ENCODE results near the gene GAPDH. TPM values are rescaled to one million over a fixed set of nuclear protein-coding genes. Genes with fewer than 3 reads are reported as not detected.

The GAPDH gene
- polyA plus RNA-seq, 1 experiment = 9,160 TPM

GRCh38 chr12:6560501-6561205 lies 26.3 kb downstream of the GAPDH start:
- CTCF ChIA-PET = interaction anchor here (1.0 kb wide), 1 partner anchor 9 kb away, joined by 3 read pairs; no protein-coding TSS in a partner anchor

DNA sequence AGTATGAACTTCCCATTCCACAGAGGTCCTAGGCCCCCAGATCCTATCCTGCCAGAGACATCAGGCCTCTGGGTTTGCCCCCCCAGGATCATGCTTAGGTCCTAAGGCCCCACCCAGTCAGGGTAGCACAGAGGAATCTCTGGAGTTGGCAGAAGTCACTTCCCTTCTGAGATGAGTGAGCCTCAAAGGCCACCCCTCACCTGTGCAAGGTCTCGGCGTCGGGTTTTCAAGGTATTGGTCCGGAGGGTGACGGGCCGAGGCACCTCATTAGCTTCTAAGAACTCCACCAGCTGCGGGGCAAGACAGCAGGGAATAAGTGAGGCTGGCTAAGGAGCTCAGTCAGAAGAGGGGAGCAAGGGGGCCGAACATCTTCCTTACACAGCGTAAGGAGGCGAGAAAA lies 28.6 kb downstream of the GAPDH start:
- Histone ChIP-seq H3K27ac (ENCODE audit: low read depth, low read length) (no peak overlapping the region), H3K27me3 (ENCODE audit: control insufficient read depth, insufficient read depth, low read length) (no peaks in the 10 kb centered on the region), H3K9me3 (ENCODE audit: control insufficient read depth, insufficient read depth, low read length) (no peaks in the 10 kb centered on the region; the same call in 1 of the 2 replicates), H3K4me3 (ENCODE audit: low read depth, low read length) (no peak overlapping the region)
- ChIA-PET POLR2A (no interaction called here), CTCF (interaction anchor here (0.6 to 2.8 kb wide), 8 partner anchors 9 to 223 kb away, joined by 3 to 16 read pairs (median 4); no protein-coding TSS in a partner anchor)
- TF ChIP-seq CTCF (IDR thresholded peaks at IDR 0.05; ENCODE audit: low read depth, low read length) = no peak
- no peak for DNase-seq (ENCODE audit: low read depth, low spot score)

More at GRCh38 chr12:6560501-6561205, 26.3 kb downstream of the GAPDH start:
- H3K9me3 ChIP-seq (ENCODE audit: control insufficient read depth, insufficient read depth, low read length) = no peaks in the 10 kb centered on the region
- no peak overlapping the region for H3K27ac ChIP-seq (ENCODE audit: low read depth, low read length)
- POLR2A ChIA-PET = no interaction called here
- TF ChIP-seq CTCF (IDR thresholded peaks at IDR 0.05; ENCODE audit: low read depth, low read length) = no peak
- H3K4me3 ChIP-seq (ENCODE audit: low read depth, low read length) = no peak overlapping the region
- H3K27me3 ChIP-seq (ENCODE audit: control insufficient read depth, insufficient read depth, low read length) = no peaks in the 10 kb centered on the region
- no peak for DNase-seq (ENCODE audit: low read depth, low spot score)

DNA sequence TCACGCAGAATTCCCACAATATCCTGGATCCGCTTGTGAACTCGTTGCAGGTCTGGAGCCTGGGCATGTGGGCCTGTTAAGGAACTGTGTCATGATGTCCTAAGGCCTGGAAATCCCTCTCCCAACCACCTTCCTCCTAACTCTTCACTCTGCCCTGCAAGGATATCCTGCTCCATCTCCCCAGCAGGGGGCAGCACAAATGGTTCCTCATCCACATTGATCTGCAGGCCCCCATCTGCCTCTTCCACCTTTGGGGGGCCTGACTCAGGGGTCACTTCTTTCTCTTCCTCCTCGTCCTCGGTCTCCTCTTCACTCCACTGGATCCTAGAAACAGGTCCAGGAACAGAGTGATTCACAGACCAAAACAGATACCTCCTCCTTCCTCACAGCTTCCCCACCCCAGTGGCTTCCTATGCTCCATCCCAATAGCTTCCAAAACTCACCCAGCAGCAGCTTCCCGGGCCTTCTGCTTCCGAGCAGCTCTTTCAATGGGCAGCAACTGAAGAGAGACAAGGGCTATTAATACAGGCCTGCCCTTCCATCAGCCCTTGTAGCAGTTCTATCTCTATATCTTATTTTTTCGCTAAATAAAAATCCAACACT lies 29.2 kb downstream of the GAPDH start:
- peak; percentile 77 for TF ChIP-seq CTCF (IDR thresholded peaks at IDR 0.05; ENCODE audit: low read depth, low read length)
- ChIA-PET POLR2A (no interaction called here), CTCF (interaction anchor here (0.8 to 2.8 kb wide), 9 partner anchors 9 to 189 kb away, joined by 3 to 16 read pairs (median 4); partner anchors contain the start of gene MLF2)

DNA sequence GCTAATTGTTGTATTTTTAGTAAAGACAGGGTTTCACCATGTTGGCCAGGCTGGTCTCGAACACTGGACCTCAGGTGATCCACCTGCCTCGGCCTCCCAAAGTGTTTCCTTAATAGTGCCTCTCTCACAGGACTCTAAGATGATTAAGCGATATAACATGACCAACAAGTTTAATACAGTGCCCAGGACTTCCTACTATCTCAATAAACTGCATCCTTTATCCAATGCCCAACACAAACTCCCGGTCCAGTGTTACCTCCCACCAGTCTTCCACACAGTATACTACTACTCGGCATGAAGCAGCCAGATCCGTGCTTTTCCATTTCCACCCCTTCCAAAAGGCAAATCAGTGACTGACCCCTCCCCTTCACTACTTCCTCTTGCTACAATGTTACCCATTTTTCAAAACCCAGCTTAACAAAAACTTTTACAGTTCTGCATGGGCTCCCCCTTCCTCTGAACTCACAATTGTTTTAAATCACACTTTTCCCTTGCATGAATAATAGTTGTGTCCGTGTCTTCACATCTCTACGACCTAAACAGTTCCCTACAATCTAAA lies 32.9 kb downstream of the GAPDH start:
- TF ChIP-seq CTCF (IDR thresholded peaks at IDR 0.05; ENCODE audit: low read depth, low read length) = no peak
- ChIA-PET POLR2A (no interaction called here), CTCF (interaction anchor here (0.6 to 1.4 kb wide), 4 partner anchors 9 to 117 kb away, joined by 3 to 8 read pairs (median 3); no protein-coding TSS in a partner anchor)
- no peak for DNase-seq (ENCODE audit: low read depth, low spot score)
- no peaks in the 10 kb centered on the region for H3K27me3 ChIP-seq (ENCODE audit: control insufficient read depth, insufficient read depth, low read length)
- H3K9me3 ChIP-seq (ENCODE audit: control insufficient read depth, insufficient read depth, low read length) = no peaks in the 10 kb centered on the region; the same call in 1 of the 2 replicates
- H3K27ac ChIP-seq (ENCODE audit: low read depth, low read length) = no peak overlapping the region
- peak overlapping the region; percentile 97 for H3K4me3 ChIP-seq (ENCODE audit: low read depth, low read length)

More for the DNA sequence above, 29.2 kb downstream of the GAPDH start:
- DNase-seq (ENCODE audit: low read depth, low spot score) = no peak
- no peak overlapping the region for H3K4me3 ChIP-seq (ENCODE audit: low read depth, low read length)
- no peaks in the 10 kb centered on the region; the same call in 1 of the 2 replicates for H3K9me3 ChIP-seq (ENCODE audit: control insufficient read depth, insufficient read depth, low read length)
- no peaks in the 10 kb centered on the region for H3K27me3 ChIP-seq (ENCODE audit: control insufficient read depth, insufficient read depth, low read length)
- peak overlapping the region; percentile 21 for H3K27ac ChIP-seq (ENCODE audit: low read depth, low read length)

DNA sequence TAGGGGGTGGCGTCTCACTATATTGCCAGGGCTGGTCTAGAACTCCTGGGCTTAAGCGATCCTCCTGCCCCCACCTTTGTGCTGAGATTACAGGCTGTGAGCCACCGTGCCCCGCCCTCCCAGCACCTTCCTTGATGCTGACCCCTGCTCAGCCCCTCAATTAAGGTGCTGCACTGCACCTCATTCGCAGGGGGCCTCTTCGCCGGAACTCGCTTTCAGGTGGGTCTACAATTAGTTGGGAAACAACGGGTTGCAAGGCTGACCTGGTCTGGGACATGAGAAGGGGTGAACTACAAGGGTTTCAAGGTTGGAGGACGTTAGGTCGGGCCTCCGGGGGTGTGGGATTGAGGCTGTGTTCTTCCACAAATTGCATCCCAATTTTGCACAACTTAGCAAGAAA lies 35.0 kb downstream of the GAPDH start:
- Histone ChIP-seq H3K27me3 (ENCODE audit: control insufficient read depth, insufficient read depth, low read length) (no peaks in the 10 kb centered on the region), H3K27ac (ENCODE audit: low read depth, low read length) (no peak overlapping the region), H3K9me3 (ENCODE audit: control insufficient read depth, insufficient read depth, low read length) (no peaks in the 10 kb centered on the region; the same call in 1 of the 2 replicates), H3K4me3 (ENCODE audit: low read depth, low read length) (no peak overlapping the region)
- POLR2A ChIA-PET = no interaction called here
- CTCF ChIA-PET = no interaction called here
- no peak for DNase-seq (ENCODE audit: low read depth, low spot score)
- TF ChIP-seq CTCF (IDR thresholded peaks at IDR 0.05; ENCODE audit: low read depth, low read length) = no peak

Data from AG04450 (cell line).